Psoas muscle (tissue), 8 donors: ENCODE data around the gene BLOC1S3. TPM values are rescaled to one million over a fixed set of nuclear protein-coding genes. Genes with fewer than 3 reads are reported as not detected.
A peak's percentile ranks its signal among the peaks of the same experiment; 100 is the strongest.

Experiments
- ATAC-seq, 4 donors: fragments of 200-7000 bp; cut with Tn5 transposase; one replicate each; pipeline ENCODE4 v1.9.1; 2020; ENCODE audit warnings: moderate library complexity in 3 of 4, mild to moderate bottlenecking in 2 of 4
- DNase-seq, 2 donors: peaks; one replicate each; pipeline ENCODE4 v3.0.0-alpha.2; 2020
- H3K27ac ChIP-seq: fragments of 200-600 bp; one replicate; pipeline ENCODE4 v1.8.0; 2022
- H3K27me3 ChIP-seq, 3 donors: fragments of 200-600 bp in 1 of 3; one replicate each; pipeline versions ENCODE4 v1.6.1 to v1.8.0; 2013 to 2022; ENCODE audit warnings: low read length in 2 of 3, mild to moderate bottlenecking in 2 of 3, moderate library complexity in 1 of 3; ENCODE audit not compliant: insufficient read depth in 3 of 3
- H3K36me3 ChIP-seq, 2 donors: fragments of 200-600 bp in 1 of 2; one replicate each; pipeline versions ENCODE4 v1.6.1 to v1.8.0; 2013 to 2022; ENCODE audit warnings: low read depth in 1 of 2, mild to moderate bottlenecking in 1 of 2, moderate library complexity in 1 of 2; ENCODE audit not compliant: insufficient read depth in 1 of 2
- H3K4me1 ChIP-seq: fragments of 200-600 bp; one replicate; pipeline ENCODE4 v1.8.0; 2022
- H3K4me3 ChIP-seq: fragments of 200-600 bp; one replicate; pipeline ENCODE4 v1.8.0; 2022; ENCODE audit warnings: mild to moderate bottlenecking
- H3K9me3 ChIP-seq: fragments of 200-600 bp; one replicate; pipeline ENCODE4 v1.8.0; 2022
- CTCF ChIP-seq: fragments of 200-600 bp; IDR thresholded peaks from one replicate; pipeline ENCODE4 v1.8.0; 2022; ENCODE audit warnings: antibody characterized with exemption
- WGBS, 3 donors: extraction: QIAGEN DNeasy Blood & Tissue Kit; methylation state at CpG; one replicate each; pipeline versions ENCODE4 v1.1.6 to v1.1.7; 2013; 5-methylcytosine and 5-hydroxymethylcytosine counted together
- intact Hi-C, 2 donors: fragments of 100-400 bp; cut with DNase I; formaldehyde crosslinking; loops; one replicate each; pipeline versions ENCODE4 v1.11.0 to v1.14.2; 2022
- polyA plus RNA-seq, 3 donors: library from polyadenylated mRNA; stranded (reverse); fragments of 200-250 nt; gene quantifications; one replicate each; pipeline ENCODE4 v1.2.3, GENCODE V29; 2013
- total RNA-seq, 4 donors: library from RNA; stranded (reverse); fragmentation: NEBNext Ultra II Directional in 2 of 4; extraction: Animal tissue kit (Norgen Biotek cat#: 25700) in 2 of 4; gene quantifications; one replicate each; pipeline versions ENCODE4 v1.2.1 to v1.2.4, GENCODE V29; 2021 to 2023
- donor health status: healthy with polysubstance abuse.
- donor health status: DM: no; HTN: no; CAD: no; lungs with moderate emphysema.
- donor health status: Bipolar disorder and iron deficiency.
- donor health status: healthy.
- donor health status: DM: yes; HTN: yes; CAD: no.
- donor health status: DM: no; HTN: no; CAD: no.
- donor health status: DM: no; HTN: no; CAD: no.
- donor health status: DM: yes; HTN: yes; CAD: no.

The BLOC1S3 gene
- total and polyA plus RNA-seq, 7 donors: 3.3 to 7.8 (median 5.5) TPM

- 90 to 93% (median 91%) methylated on average over 8 of the region's 8 CpGs for WGBS, 3 donors
- H3K4me3 ChIP-seq: no peak overlapping the region
- no peaks in the 10 kb centered on the region for H3K36me3 ChIP-seq
- TF ChIP-seq CTCF: no peak
- peaks cover 4% of the 10 kb centered on the region for H3K4me1 ChIP-seq
- no peaks in the 10 kb centered on the region for H3K9me3 ChIP-seq
- DNase-seq (no peak), ATAC-seq (no peak)
- no peak overlapping the region for H3K27ac ChIP-seq
- H3K27me3 ChIP-seq: no peaks in the 10 kb centered on the region
- intact Hi-C loops: no loop called here
Observed at GRCh38 chr19:45133661-45134060, 44.9 kb upstream of the BLOC1S3 start.

- DNase-seq (no peak), ATAC-seq (no peak)
- peaks cover 0 to 1% of the 10 kb centered on the region in 2 donors for H3K36me3 ChIP-seq
- H3K4me1 ChIP-seq: peaks cover 4% of the 10 kb centered on the region
- no peak overlapping the region for H3K27ac ChIP-seq
- no peak overlapping the region for H3K4me3 ChIP-seq
- TF ChIP-seq CTCF: no peak
- H3K27me3 ChIP-seq: no peaks in the 10 kb centered on the region
- H3K9me3 ChIP-seq: no peaks in the 10 kb centered on the region
- WGBS, 3 donors: 86 to 90% (median 89%) methylated on average over 21 of the region's 21 CpGs
- intact Hi-C loops: no loop called here
Observed at GRCh38 chr19:45135176-45135885, 43.3 kb upstream of the BLOC1S3 start.

GRCh38 chr19:45136507-45137178 is 41.9 kb upstream of the BLOC1S3 start:
- peak overlapping the region; percentile 30 for H3K27ac ChIP-seq
- peaks cover 4% of the 10 kb centered on the region for H3K4me1 ChIP-seq
- WGBS, 3 donors: 57 to 63% (median 59%) methylated on average over 11 to 12 of the region's 12 CpGs
- peaks cover 0 to 14% of the 10 kb centered on the region in 2 donors for H3K36me3 ChIP-seq
- ATAC-seq (no peak), DNase-seq (no peak)
- no peaks in the 10 kb centered on the region for H3K9me3 ChIP-seq
- intact Hi-C loops: no loop called here
- H3K27me3 ChIP-seq: no peaks in the 10 kb centered on the region
- H3K4me3 ChIP-seq: no peak overlapping the region
- no peak for TF ChIP-seq CTCF

- peak overlapping the region; percentile 30 for H3K27ac ChIP-seq
- H3K4me3 ChIP-seq: no peak overlapping the region
- DNase-seq (no peak), ATAC-seq (peak in 1 of 4 donors; percentile 47)
- TF ChIP-seq CTCF: no peak
- intact Hi-C loops: no loop called here
- peaks cover 3 to 20% of the 10 kb centered on the region in 2 donors for H3K36me3 ChIP-seq
- 49 to 61% (median 61%) methylated on average over 17 of the region's 17 CpGs for WGBS, 3 donors
- peaks cover 4% of the 10 kb centered on the region for H3K4me1 ChIP-seq
- H3K27me3 ChIP-seq: no peaks in the 10 kb centered on the region
- no peaks in the 10 kb centered on the region for H3K9me3 ChIP-seq
Observed at GRCh38 chr19:45137179-45137761, 41.3 kb upstream of the BLOC1S3 start.
